GM12874 (cell line): ENCODE results near the gene TXN2.

Source experiments
- CTCF ChIP-seq: IDR thresholded peaks from 2 replicates; pipeline ENCODE4 v1.5.1; 2011; ENCODE audit warnings: low read depth, mild to moderate bottlenecking, control low read depth, low read length, moderate library complexity; ENCODE audit not compliant: insufficient read depth

TXN2 gene

DNA sequence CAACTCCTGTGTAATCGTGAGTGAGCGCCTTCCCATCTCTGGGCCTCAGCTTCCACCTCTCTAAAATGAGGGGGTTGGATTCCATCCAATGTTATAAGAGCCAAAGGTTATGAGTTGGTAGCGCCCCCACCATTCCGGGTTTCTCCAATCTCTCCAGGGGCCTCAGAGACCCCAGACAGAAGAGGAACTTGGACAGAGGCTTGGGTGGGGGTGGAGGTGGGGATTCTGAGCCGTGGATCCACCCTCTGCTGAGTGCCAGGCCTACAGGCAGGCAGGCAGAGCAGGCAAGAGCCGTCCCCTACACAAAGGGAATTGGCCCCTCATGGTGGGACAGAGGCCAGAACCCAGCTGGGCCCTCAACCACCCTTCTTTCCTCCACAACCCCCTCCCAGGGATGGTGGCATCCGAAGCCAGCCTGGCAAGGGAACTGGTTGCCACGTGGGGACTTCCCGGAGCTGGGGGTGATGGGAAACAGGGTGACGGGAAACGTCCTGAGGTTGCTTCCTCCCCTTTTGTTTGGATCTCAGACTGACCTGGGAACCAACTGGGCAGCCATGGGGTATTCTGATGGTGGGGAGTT lies 31.8 kb downstream of the TXN2 start:
- no peak for TF ChIP-seq CTCF

GRCh38 chr22:36447632-36448031 lies 33.8 kb downstream of the TXN2 start:
- no peak for TF ChIP-seq CTCF

DNA sequence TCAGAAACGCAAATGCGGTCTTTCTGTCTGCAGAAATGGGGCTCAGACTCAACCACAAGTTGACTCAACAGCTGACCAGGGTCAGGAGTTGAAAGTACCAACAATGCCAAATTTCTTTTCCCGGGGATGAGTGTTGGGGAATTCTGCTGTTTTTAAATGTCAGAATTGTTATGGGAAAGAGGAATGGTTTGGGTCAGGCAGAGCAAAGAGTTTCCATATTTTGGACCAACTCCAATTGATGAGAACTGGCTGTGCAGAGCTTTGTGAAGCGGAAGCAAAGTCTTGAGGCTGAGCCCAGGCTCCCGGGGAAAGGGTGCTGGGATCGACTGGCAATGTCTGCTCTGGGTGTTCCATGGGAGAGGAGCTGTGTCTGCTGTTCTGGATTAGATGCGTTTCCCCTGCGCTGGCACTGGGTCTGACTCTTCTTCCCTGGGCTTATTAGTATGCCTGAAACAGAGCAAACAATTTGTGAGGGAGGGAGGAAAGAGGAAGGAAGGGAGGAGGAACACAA lies 36.2 kb downstream of the TXN2 start:
- no peak for TF ChIP-seq CTCF

- TF ChIP-seq CTCF = no peak
These were observed 38.2 kb downstream of the TXN2 start for GRCh38 chr22:36443198-36443770.

GRCh38 chr22:36442506-36443197 lies 38.8 kb downstream of the TXN2 start:
- TF ChIP-seq CTCF = no peak

GRCh38 chr22:36440429-36441002 lies 40.9 kb downstream of the TXN2 start:
- no peak for TF ChIP-seq CTCF

- no peak for TF ChIP-seq CTCF
These were observed 41.8 kb downstream of the TXN2 start for GRCh38 chr22:36439481-36440271.
